Omental fat pad (tissue), 4 donors: ENCODE results near the gene SNAP29. TPM values are rescaled to one million over a fixed set of nuclear protein-coding genes. Genes with fewer than 3 reads are reported as not detected.
"Not testable (repeated sequence)": the region's sequence is repeated elsewhere in the genome, so short reads cannot be mapped to it uniquely, and the experiment has no call there.

Source experiments
- ATAC-seq: fragments of 150-250 bp; one replicate; pipeline ENCODE4 v1.9.1; 2016; ENCODE audit warnings: mild to moderate bottlenecking, moderate library complexity; ENCODE audit not compliant: low FRiP score
- DNase-seq: peaks from one replicate; pipeline ENCODE4 v3.0.0-alpha.2; 2019; ENCODE audit warnings: low spot score
- total RNA-seq, 4 donors: library from RNA; depleted of rRNA; stranded (reverse); fragments of >200 nt; gene quantifications; one replicate each; pipeline ENCODE4 v1.1.0, GENCODE V29; 2016
- TF ChIP-seq, protein P1 (sequence below), 3 donors: fragments of 450-650 bp; IDR thresholded peaks; one replicate each; pipeline ENCODE4 v1.5.1; 2016 to 2017; ENCODE audit warnings: antibody characterized with exemption in 3 of 3, mild to moderate bottlenecking in 3 of 3, moderate library complexity in 2 of 3

SNAP29 gene
- total RNA-seq, 4 donors from 2014 or later: 17.2 to 25.1 (median 20.1) TPM

- TF ChIP-seq, protein P1, sequence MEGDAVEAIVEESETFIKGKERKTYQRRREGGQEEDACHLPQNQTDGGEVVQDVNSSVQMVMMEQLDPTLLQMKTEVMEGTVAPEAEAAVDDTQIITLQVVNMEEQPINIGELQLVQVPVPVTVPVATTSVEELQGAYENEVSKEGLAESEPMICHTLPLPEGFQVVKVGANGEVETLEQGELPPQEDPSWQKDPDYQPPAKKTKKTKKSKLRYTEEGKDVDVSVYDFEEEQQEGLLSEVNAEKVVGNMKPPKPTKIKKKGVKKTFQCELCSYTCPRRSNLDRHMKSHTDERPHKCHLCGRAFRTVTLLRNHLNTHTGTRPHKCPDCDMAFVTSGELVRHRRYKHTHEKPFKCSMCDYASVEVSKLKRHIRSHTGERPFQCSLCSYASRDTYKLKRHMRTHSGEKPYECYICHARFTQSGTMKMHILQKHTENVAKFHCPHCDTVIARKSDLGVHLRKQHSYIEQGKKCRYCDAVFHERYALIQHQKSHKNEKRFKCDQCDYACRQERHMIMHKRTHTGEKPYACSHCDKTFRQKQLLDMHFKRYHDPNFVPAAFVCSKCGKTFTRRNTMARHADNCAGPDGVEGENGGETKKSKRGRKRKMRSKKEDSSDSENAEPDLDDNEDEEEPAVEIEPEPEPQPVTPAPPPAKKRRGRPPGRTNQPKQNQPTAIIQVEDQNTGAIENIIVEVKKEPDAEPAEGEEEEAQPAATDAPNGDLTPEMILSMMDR (IDR thresholded peaks at IDR 0.05): no peak
- ATAC-seq (no peak), DNase-seq (no peak)
Observed at GRCh38 chr22:20933910-20934309, 75.1 kb downstream of the SNAP29 start.

GRCh38 chr22:20935049-20935448 is 76.2 kb downstream of the SNAP29 start:
- not testable (repeated sequence) for ATAC-seq, DNase-seq

DNA sequence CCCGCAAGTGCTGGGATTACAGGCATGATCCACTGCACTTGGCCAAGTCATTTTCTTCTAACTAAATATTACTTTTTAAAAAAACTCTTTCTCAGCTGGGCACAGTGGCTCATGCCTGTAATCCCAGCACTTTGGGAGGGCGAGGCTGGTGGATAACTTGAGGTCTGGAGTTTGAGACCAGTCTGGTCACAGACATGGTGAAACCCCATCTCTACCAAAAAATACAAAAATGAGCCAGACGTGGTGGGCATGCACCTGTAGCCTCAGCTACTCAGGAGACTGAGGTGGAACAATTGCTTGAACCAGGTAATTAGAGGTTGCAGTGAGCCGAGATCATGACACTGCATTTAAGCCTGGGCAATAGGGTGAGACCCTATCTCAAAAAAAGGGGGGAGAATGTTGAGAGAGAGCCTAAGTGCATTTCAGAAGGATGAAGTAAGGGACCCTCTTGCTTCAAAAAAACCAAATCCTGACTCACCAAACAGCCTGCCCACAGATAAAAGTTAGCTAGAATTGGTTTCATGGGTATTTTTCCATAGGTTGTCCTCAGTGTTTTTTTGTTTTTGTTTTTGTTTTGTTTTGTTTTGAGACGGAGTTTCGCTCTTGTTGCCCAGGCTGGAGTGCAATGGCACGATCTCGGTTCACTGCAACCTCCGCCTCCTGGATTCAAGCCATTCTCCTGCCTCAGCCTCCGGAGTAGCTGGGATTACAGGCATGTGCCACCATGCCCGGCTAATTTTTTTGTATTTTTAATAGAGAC is 77.2 kb downstream of the SNAP29 start:
- DNase-seq, ATAC-seq: not testable (repeated sequence)

- TF ChIP-seq, protein P1 (IDR thresholded peaks at IDR 0.05): no peak
- ATAC-seq: no peak
Observed at GRCh38 chr22:20937031-20937793, 78.4 kb downstream of the SNAP29 start.

DNA sequence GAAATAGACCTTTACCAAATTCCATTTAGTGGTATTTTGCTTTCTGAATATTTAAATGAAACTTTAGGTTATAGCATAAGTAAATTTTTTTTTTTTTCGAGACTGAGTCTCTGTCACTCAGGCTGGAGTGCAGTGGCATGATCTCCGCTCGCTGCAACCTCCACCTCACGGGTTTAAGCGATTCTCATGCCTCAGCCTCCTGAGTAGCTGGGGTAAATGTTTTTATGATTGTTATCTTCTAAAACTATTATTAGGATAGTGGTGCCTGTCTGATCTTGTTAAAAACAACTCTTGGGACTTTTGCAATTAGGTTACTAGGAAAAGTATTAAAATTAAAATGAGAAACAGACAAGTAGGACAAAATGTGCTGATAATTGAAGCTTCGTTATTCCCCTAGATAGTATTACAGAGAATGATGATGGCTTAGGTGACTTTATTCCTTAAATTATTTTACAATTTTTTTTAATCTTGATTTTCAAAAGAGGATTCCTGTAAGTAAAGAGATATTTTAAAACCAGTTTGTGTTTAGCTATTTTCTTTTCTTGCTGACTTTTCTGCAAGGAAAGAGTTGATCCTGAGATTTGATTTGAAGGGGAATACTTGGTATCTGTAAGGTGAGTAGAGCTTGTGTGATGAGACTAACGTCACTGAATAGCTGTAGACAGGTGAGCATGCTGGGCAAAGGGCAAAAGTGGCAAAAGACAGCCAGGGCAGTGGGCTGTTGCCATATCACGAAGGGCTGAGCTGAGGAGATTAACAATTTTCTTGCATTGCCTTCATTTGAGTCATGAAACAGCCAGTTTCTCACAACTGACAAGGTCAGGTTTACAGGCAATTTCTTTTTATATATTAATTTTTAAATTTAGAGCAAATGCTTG is 79.2 kb downstream of the SNAP29 start:
- ATAC-seq: no peak
- TF ChIP-seq, protein P1 (IDR thresholded peaks at IDR 0.05): no peak
- DNase-seq: no peak

More at GRCh38 chr22:20937031-20937793, 78.4 kb downstream of the SNAP29 start:
- DNase-seq: no peak

DNA sequence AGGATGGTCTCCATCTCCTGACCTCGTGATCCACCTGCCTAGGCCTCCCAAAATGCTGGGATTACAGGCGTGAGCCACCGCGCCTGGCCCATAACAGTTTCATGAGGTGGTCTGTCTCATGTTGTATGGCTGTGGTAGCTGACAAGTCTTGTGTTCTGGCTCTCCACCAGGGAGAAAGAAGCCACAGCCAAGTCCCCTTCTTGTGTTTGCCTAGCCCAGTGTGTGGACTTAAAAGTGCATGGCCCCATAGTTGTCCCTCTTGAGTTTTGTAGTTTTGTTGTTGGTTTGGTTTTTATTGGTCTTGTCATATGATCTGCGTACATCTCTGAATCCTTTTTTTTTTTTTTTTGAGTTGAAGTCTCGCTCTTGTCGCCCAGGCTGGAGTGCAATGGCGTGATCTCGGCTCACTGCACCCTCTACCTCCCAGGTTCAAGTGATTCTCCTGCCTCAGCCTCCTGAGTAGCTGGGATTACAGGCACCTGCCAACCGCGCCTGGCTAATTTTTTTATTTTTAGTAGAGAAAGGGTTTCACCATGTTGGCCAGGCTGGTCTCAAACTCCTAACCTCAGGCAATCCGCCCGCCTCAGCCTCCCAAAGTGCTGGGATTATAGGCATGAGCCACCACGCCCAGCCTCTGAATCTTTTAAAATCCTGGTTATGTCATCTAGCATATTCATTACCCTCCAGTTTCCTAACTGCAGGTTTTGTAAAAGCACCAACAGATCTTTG is 80.8 kb downstream of the SNAP29 start:
- not testable (repeated sequence) for DNase-seq, ATAC-seq

DNA sequence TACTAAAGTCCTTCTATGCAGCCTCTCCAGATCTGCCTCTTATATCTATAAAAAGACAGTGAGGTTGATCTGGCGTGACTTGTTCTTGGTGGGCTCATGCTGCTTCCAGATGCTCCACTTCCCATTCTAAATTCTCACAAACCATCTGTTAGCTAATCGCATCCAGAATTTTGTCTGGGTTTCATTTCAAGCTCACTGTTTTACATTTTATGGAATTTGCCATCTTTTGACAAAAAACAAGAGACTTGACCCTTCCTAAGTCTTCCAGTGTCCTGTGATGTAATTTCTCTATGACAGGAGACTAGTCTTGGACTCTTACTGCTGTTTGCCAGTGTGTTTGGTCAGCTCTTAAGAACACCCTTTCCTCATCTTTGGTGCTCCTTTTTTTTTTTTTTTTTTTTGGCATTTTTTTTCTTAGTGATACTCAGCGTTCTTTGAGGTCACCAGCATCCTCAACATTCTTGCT is 81.4 kb downstream of the SNAP29 start:
- DNase-seq (no peak), ATAC-seq (no peak)
- TF ChIP-seq, protein P1 (IDR thresholded peaks at IDR 0.05): no peak

Other genes with a start within 250 kb of the SNAP29 start
- gene SERPIND1, start 84.9 kb upstream of the SNAP29 start, total RNA-seq: under 1 TPM in 2 of 4 donors, not detected in 2; 0.24 to 0.37 TPM
- gene PI4KA, start 196 bp upstream of the SNAP29 start, total RNA-seq: 10 to 100 TPM; 62.1 to 97.2 (median 86.9) TPM
- 10 to 100 TPM; 37.9 to 51.6 (median 45.4) TPM for gene CRKL, start 58.4 kb downstream of the SNAP29 start, total RNA-seq
- 1 to 10 TPM; 1.0 to 2.6 (median 2.0) TPM for gene AIFM3, start 108.2 kb downstream of the SNAP29 start, total RNA-seq
- gene LZTR1, start 123.3 kb downstream of the SNAP29 start, total RNA-seq: 10 to 100 TPM; 45.8 to 66.5 (median 56.9) TPM
- 10 to 100 TPM; 27.4 to 34.2 (median 32.8) TPM for gene THAP7, start 143.1 kb downstream of the SNAP29 start, total RNA-seq
- gene P2RX6, start 156.2 kb downstream of the SNAP29 start, total RNA-seq: 1 to 10 TPM in 2 of 4 donors, not detected in 2; 1.0 to 1.9 TPM
- gene SLC7A4, start 173.6 kb downstream of the SNAP29 start, total RNA-seq: 10 to 100 TPM in 1 of 4 donors, 1 to 10 TPM in 3; 2.2 to 13.0 (median 5.8) TPM
- gene LRRC74B, start 186.9 kb downstream of the SNAP29 start, total RNA-seq: not detected